ENCODE measurements around the gene CGNL1. TPM values are rescaled to one million over a fixed set of nuclear protein-coding genes. Genes with fewer than 3 reads are reported as not detected.
A peak's percentile ranks its signal among the peaks of the same experiment; 100 is the strongest.

The CGNL1 gene
- total RNA-seq, 2 experiments from 2014 or later = not detected

- POLR2A ChIA-PET = no interaction called here
Measured at GRCh38 chr15:57444877-57445513, 68.7 kb downstream of the CGNL1 start.

DNA sequence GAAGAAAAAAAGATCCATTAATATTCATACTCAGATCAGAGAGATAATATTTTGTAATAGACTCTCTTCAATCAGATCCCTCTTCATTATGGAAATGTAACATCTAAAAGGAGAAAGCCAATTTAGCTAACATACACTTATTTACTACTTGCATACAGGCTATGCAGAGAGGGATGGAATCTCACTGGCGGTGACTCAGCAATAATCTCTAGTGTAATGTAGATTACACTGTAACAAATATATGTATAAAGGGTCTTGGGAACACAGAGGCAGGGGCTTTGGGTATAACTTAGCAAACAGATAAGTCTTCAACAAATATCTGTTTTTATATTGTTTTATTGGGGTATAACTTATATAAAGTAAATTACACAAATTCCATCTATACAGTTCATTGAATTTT is 69.6 kb downstream of the CGNL1 start:
- H3K4me3 Mint-ChIP-seq = no peak overlapping the region
- intact Hi-C loops (cut with DNase I, micrococcal nuclease) = no loop called here
- no peaks in the 10 kb centered on the region for H3K4me1 Mint-ChIP-seq
- ChIA-PET POLR2A (no interaction called here), CTCF (interaction anchor here (0.9 to 1.3 kb wide), 3 partner anchors 10 to 105 kb away, joined by 3 to 5 read pairs (median 3); no protein-coding TSS in a partner anchor)
- ATAC-seq (no peak), DNase-seq (no peak)
- H3K27me3 Mint-ChIP-seq = peaks cover 26% of the 10 kb centered on the region
- H3K27ac Mint-ChIP-seq = no peak overlapping the region
- no peaks in the 10 kb centered on the region for H3K36me3 Mint-ChIP-seq (ENCODE audit: low read depth)
- no peaks in the 10 kb centered on the region for H3K9me3 Mint-ChIP-seq (ENCODE audit: low read depth)

More at GRCh38 chr15:57444877-57445513, 68.7 kb downstream of the CGNL1 start:
- no peak overlapping the region for H3K4me3 Mint-ChIP-seq
- ATAC-seq (no peak), DNase-seq (peak; percentile 5)
- no peaks in the 10 kb centered on the region for H3K4me1 Mint-ChIP-seq
- H3K27me3 Mint-ChIP-seq = peaks cover 26% of the 10 kb centered on the region
- H3K27ac Mint-ChIP-seq = no peak overlapping the region
- H3K36me3 Mint-ChIP-seq (ENCODE audit: low read depth) = no peaks in the 10 kb centered on the region
- no peaks in the 10 kb centered on the region for H3K9me3 Mint-ChIP-seq (ENCODE audit: low read depth)
- intact Hi-C loops (cut with DNase I, micrococcal nuclease) = no loop called here
- CTCF ChIA-PET = interaction anchor here (0.9 to 1.3 kb wide), 3 partner anchors 9 to 104 kb away, joined by 3 to 5 read pairs (median 3); no protein-coding TSS in a partner anchor

GRCh38 chr15:57446393-57446792 is 70.1 kb downstream of the CGNL1 start:
- H3K9me3 Mint-ChIP-seq (ENCODE audit: low read depth) = no peaks in the 10 kb centered on the region
- no peaks in the 10 kb centered on the region for H3K4me1 Mint-ChIP-seq
- no peak for ATAC-seq

GRCh38 chr15:57451555-57451954 is 75.2 kb downstream of the CGNL1 start:
- intact Hi-C loops (cut with DNase I, micrococcal nuclease) = no loop called here
- Mint-ChIP-seq H3K27me3 (peaks cover 24% of the 10 kb centered on the region), H3K4me3 (no peak overlapping the region), H3K27ac (no peak overlapping the region), H3K4me1 (no peaks in the 10 kb centered on the region), H3K36me3 (ENCODE audit: low read depth) (no peaks in the 10 kb centered on the region), H3K9me3 (ENCODE audit: low read depth) (no peaks in the 10 kb centered on the region)
- ChIA-PET POLR2A (no interaction called here), CTCF (no interaction called here)
- ATAC-seq = no peak
- no peak for DNase-seq

More at GRCh38 chr15:57446393-57446792, 70.1 kb downstream of the CGNL1 start:
- Mint-ChIP-seq H3K4me3 (no peak overlapping the region), H3K36me3 (ENCODE audit: low read depth) (no peaks in the 10 kb centered on the region), H3K27ac (no peak overlapping the region), H3K27me3 (peaks cover 27% of the 10 kb centered on the region)
- intact Hi-C loops (cut with DNase I, micrococcal nuclease) = no loop called here
- CTCF ChIA-PET = interaction anchor here (0.7 to 1.3 kb wide), 2 partner anchors 81 to 106 kb away, joined by 3 read pairs; no protein-coding TSS in a partner anchor
- POLR2A ChIA-PET = no interaction called here
- no peak for DNase-seq

- Mint-ChIP-seq H3K4me3 (no peak overlapping the region), H3K4me1 (no peaks in the 10 kb centered on the region), H3K27ac (no peak overlapping the region), H3K27me3 (peaks cover 19% of the 10 kb centered on the region), H3K9me3 (ENCODE audit: low read depth) (no peaks in the 10 kb centered on the region), H3K36me3 (ENCODE audit: low read depth) (no peaks in the 10 kb centered on the region)
- ChIA-PET POLR2A (no interaction called here), CTCF (interaction anchor here (0.5 kb wide), 1 partner anchor 98 kb away, joined by 3 read pairs; no protein-coding TSS in a partner anchor)
- intact Hi-C loops (cut with DNase I, micrococcal nuclease) = no loop called here
- ATAC-seq = no peak
- no peak for DNase-seq
Measured at GRCh38 chr15:57452090-57452754, 75.9 kb downstream of the CGNL1 start.

DNA sequence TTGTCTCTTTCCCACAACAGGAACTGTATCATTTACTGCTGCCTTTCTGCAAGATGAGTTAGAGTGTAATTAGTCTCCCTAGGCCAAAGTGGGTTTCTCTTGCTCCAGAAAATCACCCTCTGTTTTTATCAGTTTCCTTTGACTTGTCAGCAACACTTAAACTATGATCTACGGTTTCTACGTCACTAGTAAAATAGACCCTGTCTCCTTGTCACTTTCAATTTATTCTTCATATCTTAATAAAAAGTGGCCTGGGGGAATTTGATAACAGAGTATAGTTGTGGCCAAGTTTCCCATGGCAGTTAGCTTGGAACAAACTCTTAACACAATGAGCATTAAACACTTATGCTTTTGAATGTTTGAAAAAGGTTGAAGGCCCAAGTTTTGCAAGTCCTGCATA is 79.6 kb downstream of the CGNL1 start:
- DNase-seq = no peak
- Mint-ChIP-seq H3K27ac (no peak overlapping the region), H3K4me3 (no peak overlapping the region), H3K27me3 (peaks cover 8% of the 10 kb centered on the region), H3K36me3 (ENCODE audit: low read depth) (no peaks in the 10 kb centered on the region), H3K9me3 (ENCODE audit: low read depth) (no peaks in the 10 kb centered on the region), H3K4me1 (no peaks in the 10 kb centered on the region)
- no peak for ATAC-seq
- ChIA-PET POLR2A (no interaction called here), CTCF (no interaction called here)
- intact Hi-C loops (cut with DNase I, micrococcal nuclease) = no loop called here

DNA sequence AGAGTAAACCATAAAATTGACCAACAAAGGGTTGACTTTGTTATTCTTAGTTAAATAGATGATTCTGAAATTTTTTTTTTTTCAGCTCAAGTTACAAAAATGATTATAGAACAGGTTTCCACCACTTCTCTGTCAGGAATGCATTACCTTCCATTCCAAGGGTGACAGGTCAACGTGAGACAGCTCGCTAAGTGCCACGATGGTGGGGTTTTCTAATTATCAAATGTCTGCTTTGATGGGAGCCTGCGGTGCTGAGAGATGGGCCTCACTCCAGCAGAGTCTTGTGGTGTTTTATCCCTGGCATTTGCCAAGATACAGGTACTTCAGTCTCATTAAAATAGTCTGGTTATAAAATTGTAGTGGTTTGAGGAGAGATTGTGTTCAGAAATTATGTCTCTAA is 80.3 kb downstream of the CGNL1 start:
- H3K27me3 Mint-ChIP-seq = peaks cover 7% of the 10 kb centered on the region
- H3K36me3 Mint-ChIP-seq (ENCODE audit: low read depth) = no peaks in the 10 kb centered on the region
- DNase-seq (no peak), ATAC-seq (no peak)
- H3K9me3 Mint-ChIP-seq (ENCODE audit: low read depth) = no peaks in the 10 kb centered on the region
- no peak overlapping the region for H3K27ac Mint-ChIP-seq
- ChIA-PET POLR2A (no interaction called here), CTCF (interaction anchor here (0.6 kb wide), 1 partner anchor 30 kb away, joined by 3 read pairs; no protein-coding TSS in a partner anchor)
- H3K4me3 Mint-ChIP-seq = no peak overlapping the region
- H3K4me1 Mint-ChIP-seq = no peaks in the 10 kb centered on the region
- intact Hi-C loops (cut with DNase I, micrococcal nuclease) = no loop called here

GRCh38 chr15:57457726-57458125 is 81.4 kb downstream of the CGNL1 start:
- no peak overlapping the region for H3K27ac Mint-ChIP-seq
- ChIA-PET CTCF (no interaction called here), POLR2A (no interaction called here)
- no peaks in the 10 kb centered on the region for H3K4me1 Mint-ChIP-seq
- H3K4me3 Mint-ChIP-seq = no peak overlapping the region
- no peak for ATAC-seq
- H3K9me3 Mint-ChIP-seq (ENCODE audit: low read depth) = no peaks in the 10 kb centered on the region
- H3K36me3 Mint-ChIP-seq (ENCODE audit: low read depth) = no peaks in the 10 kb centered on the region
- no peak for DNase-seq
- intact Hi-C loops (cut with DNase I, micrococcal nuclease) = no loop called here
- H3K27me3 Mint-ChIP-seq = peaks cover 2% of the 10 kb centered on the region

GRCh38 chr15:57458356-57458781 is 82.1 kb downstream of the CGNL1 start:
- no peak for DNase-seq
- Mint-ChIP-seq H3K36me3 (ENCODE audit: low read depth) (no peaks in the 10 kb centered on the region), H3K4me1 (no peaks in the 10 kb centered on the region), H3K27me3 (peaks cover 2% of the 10 kb centered on the region), H3K4me3 (no peak overlapping the region), H3K27ac (no peak overlapping the region), H3K9me3 (ENCODE audit: low read depth) (no peaks in the 10 kb centered on the region)
- no peak for ATAC-seq
- POLR2A ChIA-PET = no interaction called here
- intact Hi-C loops (cut with DNase I, micrococcal nuclease) = no loop called here
- CTCF ChIA-PET = no interaction called here

DNA sequence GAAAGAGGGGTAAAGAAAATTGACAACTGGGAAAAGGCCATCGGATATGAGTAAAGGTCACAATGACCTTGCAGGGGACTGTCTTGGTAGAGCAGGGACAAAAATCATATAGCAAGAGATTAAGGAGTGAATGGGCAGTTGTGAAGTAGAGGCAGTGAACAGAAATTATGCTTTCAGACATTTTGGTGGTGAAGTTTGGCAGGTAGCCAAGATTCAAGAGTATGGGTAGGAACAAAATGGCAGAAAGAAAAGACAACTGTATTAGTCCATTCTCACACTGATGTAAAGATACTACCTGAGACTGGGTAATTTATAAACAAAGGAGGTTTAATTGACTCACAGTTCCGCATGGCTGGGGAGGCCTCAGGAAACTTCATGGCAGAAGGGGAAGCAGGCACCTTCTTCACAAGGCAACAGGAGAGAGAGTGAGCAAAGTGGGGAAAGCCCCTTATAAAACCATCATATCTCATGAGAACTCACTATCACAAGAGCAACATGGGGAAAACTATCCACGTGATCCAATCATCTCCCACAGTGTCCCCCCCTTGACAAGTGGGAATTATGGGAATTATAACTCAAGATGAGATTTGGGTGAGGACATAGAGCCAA is 84.0 kb downstream of the CGNL1 start:
- no peaks in the 10 kb centered on the region for H3K36me3 Mint-ChIP-seq (ENCODE audit: low read depth)
- H3K27me3 Mint-ChIP-seq = peaks cover 1% of the 10 kb centered on the region
- DNase-seq (no peak), ATAC-seq (no peak)
- intact Hi-C loops (cut with DNase I, micrococcal nuclease) = no loop called here
- no peak overlapping the region for H3K27ac Mint-ChIP-seq
- H3K4me1 Mint-ChIP-seq = no peaks in the 10 kb centered on the region
- ChIA-PET CTCF (interaction anchor here (0.6 kb wide), 1 partner anchor 384 kb away, joined by 4 read pairs; no protein-coding TSS in a partner anchor), POLR2A (no interaction called here)
- H3K4me3 Mint-ChIP-seq = no peak overlapping the region
- no peaks in the 10 kb centered on the region for H3K9me3 Mint-ChIP-seq (ENCODE audit: low read depth)

DNA sequence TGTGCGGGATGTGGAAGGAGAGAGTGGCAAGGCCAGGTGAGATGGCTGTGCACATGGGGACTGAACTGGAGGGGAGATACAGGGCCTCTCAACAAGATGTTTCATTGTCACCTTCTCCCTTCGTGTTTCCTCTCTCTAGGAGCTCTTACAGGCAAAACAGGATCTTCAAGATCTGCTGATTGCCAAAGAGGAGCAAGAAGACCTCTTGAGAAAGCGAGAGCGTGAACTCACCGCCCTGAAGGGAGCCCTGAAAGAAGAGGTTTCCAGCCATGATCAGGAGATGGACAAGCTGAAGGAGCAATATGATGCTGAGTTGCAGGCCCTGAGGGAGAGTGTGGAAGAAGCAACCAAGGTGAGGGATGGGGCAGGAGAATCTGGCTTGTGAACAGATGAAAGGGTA is 85.2 kb downstream of the CGNL1 start:
- POLR2A ChIA-PET = no interaction called here
- DNase-seq = no peak
- Mint-ChIP-seq H3K9me3 (ENCODE audit: low read depth) (no peaks in the 10 kb centered on the region), H3K27me3 (peaks cover 2% of the 10 kb centered on the region), H3K36me3 (ENCODE audit: low read depth) (no peaks in the 10 kb centered on the region), H3K4me3 (no peak overlapping the region), H3K27ac (no peak overlapping the region), H3K4me1 (no peaks in the 10 kb centered on the region)
- intact Hi-C loops (cut with DNase I, micrococcal nuclease) = no loop called here
- ATAC-seq = no peak
- CTCF ChIA-PET = interaction anchor here (0.6 to 0.7 kb wide), 2 partner anchors 43 to 719 kb away, joined by 3 to 4 read pairs; no protein-coding TSS in a partner anchor

- Mint-ChIP-seq H3K36me3 (ENCODE audit: low read depth) (no peaks in the 10 kb centered on the region), H3K9me3 (ENCODE audit: low read depth) (no peaks in the 10 kb centered on the region), H3K27ac (no peak overlapping the region), H3K27me3 (peaks cover 6% of the 10 kb centered on the region), H3K4me1 (no peaks in the 10 kb centered on the region), H3K4me3 (no peak overlapping the region)
- no peak for ATAC-seq
- CTCF ChIA-PET = no interaction called here
- no peak for DNase-seq
- intact Hi-C loops (cut with DNase I, micrococcal nuclease) = no loop called here
- POLR2A ChIA-PET = no interaction called here
Measured at GRCh38 chr15:57462381-57462780, 86.1 kb downstream of the CGNL1 start.
